HG03039 (cell line): ENCODE measurements around the gene TYW1B.
A peak's percentile ranks its signal among the peaks of the same experiment; 100 is the strongest.
"Not testable (repeated sequence)": the region's sequence is repeated elsewhere in the genome, so short reads cannot be mapped to it uniquely, and the experiment has no call there.

Experiments
- ATAC-seq: cut with Tn5 transposase; IDR thresholded peaks from one replicate; pipeline ENCODE4 v1.9.1; 2021; ENCODE audit warnings: mild to moderate bottlenecking, moderate library complexity; ENCODE audit not compliant: unreplicated experiment

Gene TYW1B

GRCh38 chr7:72827839-72828591 is at the start of gene TYW1B:
TYW1B (minus strand) TSS chr7:72828200; CDS start chr7:72828075, 125 bp downstream.
- ATAC-seq, result peak; percentile 89

- ATAC-seq, result not testable (repeated sequence)
These were observed 39.6 kb upstream of the TYW1B start for GRCh38 chr7:72867591-72867990.

GRCh38 chr7:72858846-72859400 is 30.9 kb upstream of the TYW1B start:
- ATAC-seq, result not testable (repeated sequence)

GRCh38 chr7:72857925-72858324 is 29.9 kb upstream of the TYW1B start:
- not testable (repeated sequence) for ATAC-seq

GRCh38 chr7:72855261-72855660 is 27.3 kb upstream of the TYW1B start:
- not testable (repeated sequence) for ATAC-seq

GRCh38 chr7:72852937-72853336 is 24.9 kb upstream of the TYW1B start:
- ATAC-seq, result not testable (repeated sequence)

GRCh38 chr7:72850746-72851145 is 22.7 kb upstream of the TYW1B start:
- ATAC-seq, result not testable (repeated sequence)

GRCh38 chr7:72844146-72844545 is 16.1 kb upstream of the TYW1B start:
- ATAC-seq, result not testable (repeated sequence)

GRCh38 chr7:72843166-72843565 is 15.2 kb upstream of the TYW1B start:
- not testable (repeated sequence) for ATAC-seq

- ATAC-seq, result not testable (repeated sequence)
These were observed 13.0 kb upstream of the TYW1B start for GRCh38 chr7:72840966-72841511.

GRCh38 chr7:72838315-72838714 is 10.3 kb upstream of the TYW1B start:
- ATAC-seq, result not testable (repeated sequence)

- not testable (repeated sequence) for ATAC-seq
These were observed 9.3 kb upstream of the TYW1B start for GRCh38 chr7:72837291-72837690.

- ATAC-seq, result not testable (repeated sequence)
These were observed 2.6 kb upstream of the TYW1B start for GRCh38 chr7:72830567-72830966.

GRCh38 chr7:72829687-72830354 is 1.8 kb upstream of the TYW1B start:
- peak; percentile 19 for ATAC-seq

GRCh38 chr7:72829291-72829686 is 1.3 kb upstream of the TYW1B start:
- peak; percentile 51 for ATAC-seq

- not testable (repeated sequence) for ATAC-seq
These were observed 4.0 kb downstream of the TYW1B start for GRCh38 chr7:72823765-72824732.

- not testable (repeated sequence) for ATAC-seq
These were observed 5.5 kb downstream of the TYW1B start for GRCh38 chr7:72822497-72822896.

- ATAC-seq, result not testable (repeated sequence)
These were observed 9.2 kb downstream of the TYW1B start for GRCh38 chr7:72818663-72819361.

- ATAC-seq, result not testable (repeated sequence)
These were observed 10.3 kb downstream of the TYW1B start for GRCh38 chr7:72817661-72818060.
